Stromal cell of bone marrow (primary cell): Measurements from ENCODE around the gene XXYLT1.
"Not testable (repeated sequence)": the region's sequence is repeated elsewhere in the genome, so short reads cannot be mapped to it uniquely, and the experiment has no call there.

ENCODE experiments used
- DNase-seq: peaks from one replicate; pipeline ENCODE4 v3.0.0-alpha.2; 2012; ENCODE audit warnings: low read depth

Gene XXYLT1

DNA sequence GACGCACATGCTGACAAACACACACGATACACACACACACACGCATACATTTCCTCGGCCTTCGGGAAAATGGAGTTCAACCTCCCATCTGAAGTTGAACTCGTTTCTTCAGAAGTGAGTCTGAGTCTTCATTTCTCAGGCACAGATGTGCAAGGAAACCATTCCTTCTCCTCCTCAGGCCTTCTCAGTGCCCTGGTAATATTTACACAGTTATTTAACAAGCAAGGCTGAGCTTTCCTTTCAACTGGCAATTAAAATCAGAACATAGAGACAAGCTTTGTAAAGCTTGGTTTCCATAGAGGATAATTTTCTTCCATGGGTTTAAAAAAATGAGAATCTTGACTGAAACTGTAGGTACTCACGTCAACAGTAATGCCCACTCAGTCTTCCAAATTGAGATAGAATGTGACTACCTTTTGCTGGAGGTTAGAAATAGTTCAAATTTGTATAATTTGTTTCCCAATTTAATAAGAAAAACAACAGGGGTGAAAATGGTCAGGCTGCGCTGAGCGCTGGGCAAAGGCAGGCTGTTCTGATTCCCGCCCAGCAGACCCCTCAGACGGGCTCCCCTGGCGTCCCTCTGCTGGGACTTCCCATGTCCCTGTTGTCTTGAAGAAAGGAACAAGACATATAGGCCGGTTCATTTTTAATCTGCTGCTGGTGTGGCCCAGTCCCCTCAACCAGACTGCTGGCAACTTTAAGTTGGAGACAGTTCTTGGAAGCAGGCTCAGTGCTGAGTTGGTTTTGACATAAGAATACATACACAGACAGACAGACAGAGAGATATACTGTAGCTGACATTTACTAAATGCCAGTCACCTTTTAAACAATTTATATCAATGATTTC, 174.3 kb downstream of the XXYLT1 start:
- no peak for DNase-seq

DNA sequence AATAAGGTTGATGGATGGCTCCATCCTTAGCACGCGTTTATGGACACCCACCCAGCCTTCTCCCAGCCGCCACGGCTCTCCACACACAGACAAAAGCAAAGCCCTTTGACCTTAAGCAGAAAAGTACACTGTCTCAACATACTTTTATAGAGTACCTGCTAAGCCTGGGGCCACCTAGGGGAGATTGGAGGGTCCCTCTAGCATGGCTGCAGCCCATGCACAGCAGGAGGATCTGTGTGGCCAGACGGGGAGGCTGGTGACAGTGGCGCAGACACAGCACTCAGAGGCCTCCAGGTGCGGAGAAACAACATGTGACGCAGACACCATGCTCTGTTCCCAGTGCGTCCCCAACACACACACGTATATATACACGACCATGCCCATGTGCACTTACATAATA, 174.9 kb downstream of the XXYLT1 start:
- no peak for DNase-seq

DNA sequence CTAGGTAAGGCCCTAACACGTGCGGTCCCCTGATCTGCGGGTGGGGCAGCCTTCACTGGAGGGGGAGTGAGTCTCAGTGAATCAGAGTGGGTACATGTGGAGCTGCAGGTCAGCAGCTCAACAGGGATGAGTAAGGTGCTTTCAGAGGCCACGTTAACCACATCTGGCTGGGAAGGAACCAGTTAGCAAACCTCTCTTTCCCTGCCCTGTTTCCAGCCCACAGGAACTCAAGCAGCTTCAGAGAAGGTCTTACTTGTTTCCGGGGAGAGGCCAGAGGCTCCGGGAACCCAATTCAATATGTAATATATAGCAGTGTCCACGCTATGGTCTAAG, 175.3 kb downstream of the XXYLT1 start:
- no peak for DNase-seq

DNA sequence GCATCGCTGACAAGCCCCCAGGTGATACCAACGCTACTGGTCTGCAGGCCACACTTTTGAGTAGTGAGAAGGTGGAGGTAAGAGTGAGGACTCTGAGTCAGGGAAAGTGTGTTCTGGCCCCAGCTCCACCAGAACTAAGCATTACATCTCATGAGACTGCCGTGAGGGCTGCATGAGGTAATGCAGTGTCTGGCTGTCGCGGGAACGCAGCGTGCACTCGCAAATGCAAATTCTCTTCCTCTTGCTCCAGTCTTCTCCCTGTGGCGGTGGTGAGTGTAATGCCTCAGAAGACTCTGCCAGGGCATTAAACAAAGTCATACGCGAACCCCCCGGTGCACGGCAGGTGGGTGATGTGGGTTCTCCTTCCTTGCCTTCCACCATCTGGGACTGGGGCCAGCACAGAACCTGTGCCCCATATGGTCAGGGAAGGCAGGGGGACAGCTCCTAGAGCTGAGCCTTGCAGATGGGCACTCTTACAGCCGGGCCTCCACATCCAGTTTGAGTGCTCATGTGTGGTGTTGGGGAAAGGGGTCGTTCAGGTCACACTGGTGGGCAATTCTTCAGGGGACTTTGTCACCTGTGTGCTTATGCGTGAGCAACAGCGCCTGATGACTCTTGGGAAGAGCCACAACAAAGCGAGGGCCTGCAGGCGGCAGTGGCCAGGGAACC, 175.8 kb downstream of the XXYLT1 start:
- DNase-seq = no peak

DNA sequence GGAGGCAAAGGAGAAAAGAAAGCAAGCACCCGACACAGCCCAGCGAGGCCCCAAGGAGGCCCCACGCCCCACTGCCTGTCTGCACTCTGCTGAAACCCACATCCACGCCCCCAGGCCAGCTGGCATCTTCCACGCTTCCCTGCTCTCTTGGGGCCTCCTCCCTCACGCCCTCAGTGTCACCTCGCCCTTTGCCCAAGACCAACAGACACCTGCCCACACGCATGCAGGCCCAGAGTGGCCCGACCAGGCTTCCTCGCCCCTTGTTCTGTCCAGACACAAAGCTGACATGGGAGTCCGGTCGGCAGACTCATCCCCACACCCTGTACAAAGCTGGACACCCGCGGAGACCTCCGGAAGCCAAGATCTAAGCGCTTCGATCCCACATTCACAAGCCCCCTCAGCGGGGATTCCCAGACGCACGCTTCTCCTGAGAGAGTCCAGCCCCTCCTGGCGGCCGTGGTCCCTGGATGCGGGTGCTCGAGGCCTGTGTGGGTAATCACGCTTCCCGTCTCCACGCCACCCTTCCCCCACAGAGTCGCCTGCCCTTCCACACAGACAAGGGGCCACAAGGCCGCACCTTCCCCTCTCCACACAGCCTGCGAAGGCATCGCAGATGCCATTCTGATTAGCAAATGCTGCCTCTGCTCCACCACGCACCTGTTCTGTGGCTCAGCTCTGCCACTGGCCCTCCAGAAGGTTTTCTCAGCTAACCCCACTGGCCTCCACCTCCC, 176.6 kb downstream of the XXYLT1 start:
- DNase-seq = no peak

DNA sequence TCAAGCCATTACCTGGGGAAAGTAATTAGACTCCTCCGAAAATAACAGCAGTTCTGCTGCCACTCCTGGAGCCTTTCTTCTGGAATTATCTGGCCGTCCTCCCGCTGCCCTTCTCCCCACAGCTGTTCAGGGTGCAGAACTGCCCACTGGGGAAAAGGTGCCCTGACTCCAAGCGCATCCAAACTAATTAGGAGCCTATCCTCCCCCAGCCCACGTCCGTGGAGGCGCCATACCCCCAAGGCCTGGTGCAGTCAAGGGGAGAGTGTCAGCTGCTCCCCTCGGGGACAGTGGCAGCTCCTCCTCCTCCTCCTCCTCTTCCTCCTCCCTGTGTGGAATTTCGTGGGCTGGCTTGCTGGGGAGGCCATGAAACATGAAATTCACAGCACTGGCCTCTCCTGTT, 177.2 kb downstream of the XXYLT1 start:
- no peak for DNase-seq

DNA sequence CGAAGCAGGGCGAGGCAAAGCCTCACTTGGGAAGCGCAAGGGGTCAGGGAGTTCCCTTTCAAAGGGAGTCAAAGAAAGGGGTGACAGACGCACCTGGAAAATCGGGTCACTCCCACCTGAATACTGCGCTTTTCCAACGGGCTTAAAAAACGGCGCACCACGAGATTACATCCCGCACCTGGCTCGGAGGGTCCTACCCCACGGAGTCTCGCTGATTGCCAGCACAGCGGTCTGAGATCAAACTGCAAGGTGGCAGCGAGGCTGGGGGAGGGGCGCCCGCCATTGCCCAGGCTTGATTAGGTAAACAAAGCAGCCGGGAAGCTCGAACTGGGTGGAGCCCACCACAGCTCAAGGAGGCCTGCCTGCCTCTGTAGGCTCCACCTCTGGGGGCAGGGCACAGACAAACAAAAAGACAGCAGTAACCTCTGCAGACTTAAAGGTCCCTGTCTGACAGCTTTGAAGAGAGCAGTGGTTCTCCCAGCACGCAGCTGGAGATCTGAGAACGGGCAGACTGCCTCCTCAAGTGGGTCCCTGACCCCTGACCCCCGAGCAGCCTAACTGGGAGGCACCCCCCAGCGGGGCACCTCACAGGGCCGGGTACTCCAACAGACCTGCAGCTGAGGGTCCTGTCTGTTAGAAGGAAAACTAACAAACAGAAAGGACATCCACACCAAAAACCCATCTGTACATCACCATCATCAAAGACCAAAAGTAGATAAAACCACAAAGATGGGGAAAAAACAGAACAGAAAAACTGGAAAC, 182.9 kb downstream of the XXYLT1 start:
- not testable (repeated sequence) for DNase-seq

DNA sequence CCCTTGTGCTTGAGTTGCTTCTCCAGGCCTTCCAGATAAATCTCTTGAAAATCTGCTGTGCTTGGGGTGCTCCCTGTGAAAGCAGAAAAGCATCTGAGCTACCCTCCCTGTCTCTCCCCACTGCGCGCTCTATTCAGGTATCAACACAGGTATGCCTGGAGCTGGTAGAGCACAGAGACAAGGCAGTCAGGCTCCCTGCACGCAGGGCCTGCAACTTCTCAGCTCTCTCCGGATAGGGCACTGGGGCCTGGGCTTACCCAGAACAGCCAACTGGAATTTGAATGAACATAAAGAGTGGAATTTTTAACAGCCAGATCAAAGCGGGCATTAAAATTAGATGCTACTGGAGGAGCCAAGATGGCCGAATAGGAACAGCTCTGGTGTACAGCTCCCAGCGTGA, 183.6 kb downstream of the XXYLT1 start:
- DNase-seq = no peak

DNA sequence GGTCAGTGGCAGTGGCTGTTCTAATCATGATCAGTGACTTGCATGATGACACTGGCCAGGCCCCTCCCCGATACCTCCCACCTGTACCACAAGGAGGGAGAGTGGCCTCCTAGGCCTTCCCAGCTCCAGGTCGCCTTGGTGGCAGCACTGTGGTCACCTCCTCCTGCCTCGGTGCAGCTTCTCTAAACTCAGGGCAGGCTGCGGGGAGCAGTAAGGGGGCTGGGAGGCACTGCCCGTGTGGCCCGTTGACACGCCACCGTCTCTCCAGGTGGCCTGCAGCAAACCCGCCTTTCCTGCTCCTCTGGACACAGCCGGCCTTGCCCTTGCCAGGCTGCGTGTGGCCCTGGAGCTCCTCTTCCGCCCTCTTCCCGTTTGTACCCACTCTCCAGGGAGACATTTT, 184.1 kb downstream of the XXYLT1 start:
- no peak for DNase-seq

DNA sequence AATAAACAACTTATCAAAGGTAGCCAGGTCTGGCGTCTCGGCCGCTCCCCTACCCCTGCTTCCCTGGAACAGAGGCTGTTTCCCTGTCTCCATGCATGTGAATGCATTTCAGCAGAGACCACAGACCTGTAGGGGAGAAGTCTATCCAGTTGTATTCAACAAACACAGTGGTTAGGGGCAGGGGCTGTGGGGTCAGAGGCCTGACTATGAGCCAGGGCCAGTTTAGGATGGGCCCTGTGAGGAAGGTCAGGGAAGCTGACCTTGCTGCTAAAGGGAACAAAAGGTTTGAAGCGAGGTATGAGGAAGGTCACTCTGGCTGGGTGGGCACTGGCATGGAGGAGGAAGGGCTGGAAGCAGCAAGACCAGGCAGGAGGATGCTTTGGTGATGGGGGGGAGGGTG, 184.6 kb downstream of the XXYLT1 start:
- no peak for DNase-seq

DNA sequence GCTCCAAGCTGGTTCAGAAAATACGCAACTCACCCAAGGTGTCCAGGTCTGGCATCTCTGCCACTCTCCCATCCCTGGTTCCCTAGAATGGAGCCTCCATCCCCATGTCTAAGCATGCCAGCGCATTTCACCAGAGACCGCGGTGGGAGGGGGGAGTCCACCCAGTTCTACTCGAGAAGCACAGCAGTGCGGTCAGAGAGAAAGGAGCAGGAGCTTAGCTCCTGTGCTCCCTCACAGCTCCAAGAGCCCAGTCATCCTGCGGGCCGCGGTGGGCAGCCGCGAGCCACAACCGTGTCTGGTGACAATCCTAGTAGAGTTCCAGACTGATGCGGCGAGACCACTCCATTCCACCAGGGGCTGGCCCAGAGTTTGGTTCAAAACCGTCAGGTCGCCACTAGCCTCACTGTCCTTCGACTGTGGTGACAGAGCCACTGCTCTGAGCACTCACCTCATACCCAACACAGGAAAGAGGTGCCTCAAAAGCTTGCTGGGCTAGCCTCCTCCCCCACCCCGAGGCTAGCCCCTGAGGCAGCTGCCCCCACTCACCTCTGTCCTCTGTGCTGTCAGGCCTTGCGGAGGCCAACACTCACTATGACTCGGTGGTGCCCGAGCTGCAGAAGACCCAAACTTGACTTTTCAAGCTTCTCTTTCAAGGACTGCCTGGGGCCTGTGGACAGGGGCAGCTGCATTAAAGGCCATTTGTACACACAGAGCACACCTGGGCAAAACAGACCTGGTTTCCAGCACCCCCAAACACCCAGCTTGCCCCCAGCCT, 185.4 kb downstream of the XXYLT1 start:
- no peak for DNase-seq

DNA sequence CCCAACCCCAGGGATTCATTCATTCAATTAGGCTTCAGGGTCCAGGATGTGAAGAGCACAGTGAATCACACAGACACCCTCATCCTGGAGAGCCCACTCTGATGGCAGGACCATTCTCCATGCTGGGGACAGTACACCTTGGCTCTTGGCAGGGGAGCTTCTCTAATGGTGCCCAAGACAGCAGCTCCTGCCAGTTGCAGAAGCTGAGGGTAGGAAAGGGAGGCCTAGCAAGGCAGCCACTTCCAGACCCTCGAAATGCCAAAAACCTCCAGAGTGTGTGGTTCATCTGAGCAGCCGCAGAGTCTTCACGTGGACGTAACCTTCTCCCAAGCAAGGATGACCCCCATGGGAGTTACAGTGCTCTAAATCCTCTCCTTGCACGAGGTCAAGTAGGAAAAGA, 186.2 kb downstream of the XXYLT1 start:
- DNase-seq = no peak

DNA sequence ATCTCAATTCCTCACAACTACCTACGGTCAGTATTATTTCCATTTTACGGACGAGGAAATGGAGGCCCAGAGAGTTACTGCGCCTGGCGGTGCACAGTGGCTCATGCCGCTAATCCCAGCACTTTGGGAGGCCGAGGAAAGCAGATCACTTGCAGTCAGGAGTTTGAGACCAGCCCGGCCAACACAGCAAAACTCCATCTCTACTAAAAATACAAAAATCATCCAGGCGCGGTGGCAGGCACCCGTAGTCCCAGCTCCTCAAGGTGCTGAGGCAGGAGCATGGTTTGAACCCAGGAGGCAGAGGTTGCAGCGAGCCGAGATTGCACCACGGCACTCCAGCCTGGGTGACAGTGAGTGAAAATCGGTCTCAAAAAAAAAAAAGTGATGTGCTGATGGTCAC, 187.3 kb downstream of the XXYLT1 start:
- no peak for DNase-seq

DNA sequence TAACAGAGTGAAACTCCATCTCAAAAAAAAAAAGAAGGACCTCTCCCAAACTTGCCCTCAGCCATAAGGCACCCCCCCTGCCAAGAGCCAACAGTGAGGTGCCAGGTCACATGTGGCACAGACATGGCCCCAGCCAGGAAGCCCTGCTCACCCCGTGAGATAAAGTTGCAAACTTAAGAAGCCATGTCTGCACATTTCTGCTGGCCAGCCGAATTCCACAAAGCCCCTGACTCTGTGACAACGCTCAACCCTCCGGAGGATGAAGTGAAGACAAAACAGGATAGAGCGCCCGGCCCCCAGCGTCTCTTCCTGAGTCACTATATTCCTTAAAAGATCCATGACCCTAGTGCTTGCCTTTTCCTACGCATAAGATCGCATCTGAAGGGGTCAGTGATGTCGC, 188.1 kb downstream of the XXYLT1 start:
- DNase-seq = no peak

DNA sequence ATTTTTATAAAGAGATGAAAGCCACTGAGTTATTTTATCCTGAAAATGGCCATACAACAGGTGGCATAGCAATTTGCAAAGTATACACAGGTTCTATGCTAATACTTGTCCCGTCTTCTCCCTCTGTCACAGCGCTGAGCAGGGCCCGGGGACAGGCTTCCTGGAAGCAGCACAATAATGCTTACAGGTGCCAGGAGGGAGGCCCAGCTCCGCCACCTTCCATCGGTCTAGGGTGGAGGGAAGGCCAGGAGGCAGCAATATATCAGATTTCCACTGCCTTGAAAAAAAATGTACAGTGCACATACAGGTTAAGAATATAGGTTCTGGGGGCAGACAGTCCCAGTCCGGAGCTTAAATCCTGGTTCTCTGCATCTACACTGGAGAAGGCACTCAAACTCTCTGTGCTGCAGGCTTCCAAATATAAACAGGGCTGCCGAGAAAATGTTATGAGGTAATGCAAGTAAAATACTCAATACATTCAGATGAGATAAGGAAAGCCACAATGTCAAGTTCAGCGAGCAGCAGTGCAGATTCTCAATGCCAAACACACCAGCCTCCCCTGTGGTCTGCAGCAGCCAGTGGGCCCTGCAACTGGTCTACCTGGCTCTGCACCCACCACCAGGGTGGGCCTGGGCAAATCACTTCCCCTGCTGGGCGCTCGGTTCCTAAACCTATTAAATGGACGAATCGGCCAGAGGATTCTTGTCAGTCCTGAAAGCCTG, 189.6 kb downstream of the XXYLT1 start:
- DNase-seq = no peak

DNA sequence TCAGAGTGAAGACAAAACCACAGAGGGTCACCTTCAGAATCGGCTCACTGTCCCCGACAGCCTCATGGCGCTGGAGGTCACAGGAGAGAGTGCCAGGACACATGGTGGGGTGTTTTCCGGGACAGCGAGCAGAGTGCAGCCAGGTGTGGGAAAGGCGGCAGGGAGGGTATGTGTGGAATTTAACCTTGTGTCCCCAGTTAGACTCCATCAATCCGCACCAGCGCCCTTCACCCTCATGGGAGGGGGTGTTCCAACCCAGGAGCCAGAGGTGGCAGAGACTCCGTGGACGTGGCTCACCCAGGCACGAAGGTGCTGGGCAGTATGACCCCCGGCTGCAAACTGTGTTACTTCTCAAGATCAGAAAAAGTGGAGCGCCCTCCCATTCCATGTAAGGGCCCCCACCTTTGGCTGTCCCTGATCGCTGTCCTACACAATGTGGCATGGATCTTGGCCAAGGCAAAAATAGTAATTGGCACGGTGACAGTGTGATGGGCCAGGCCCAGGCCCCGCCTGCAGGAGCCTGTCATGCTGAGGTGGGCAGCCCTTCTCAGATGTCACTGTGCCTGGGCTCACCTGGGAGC, 190.3 kb downstream of the XXYLT1 start:
- DNase-seq = no peak

DNA sequence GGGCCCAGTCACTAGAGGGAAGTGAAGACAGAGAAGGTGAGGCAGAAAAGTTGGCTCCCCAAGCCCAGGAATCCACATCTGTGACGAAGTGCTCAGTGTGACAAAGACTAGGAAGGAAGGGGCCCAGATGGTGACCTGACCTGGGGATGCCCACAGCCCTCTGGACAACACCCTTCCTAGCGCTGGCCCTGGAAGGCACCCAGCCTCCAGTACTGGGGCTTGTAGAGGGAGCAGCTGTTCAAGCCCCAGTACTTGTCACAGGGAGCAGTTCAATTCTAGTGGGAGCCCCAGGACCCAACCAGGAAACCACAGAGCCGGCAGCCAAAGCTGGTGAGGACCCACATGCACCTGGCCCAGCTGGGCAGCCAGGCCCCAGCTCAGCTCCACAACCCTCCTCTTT, 190.8 kb downstream of the XXYLT1 start:
- no peak for DNase-seq

DNA sequence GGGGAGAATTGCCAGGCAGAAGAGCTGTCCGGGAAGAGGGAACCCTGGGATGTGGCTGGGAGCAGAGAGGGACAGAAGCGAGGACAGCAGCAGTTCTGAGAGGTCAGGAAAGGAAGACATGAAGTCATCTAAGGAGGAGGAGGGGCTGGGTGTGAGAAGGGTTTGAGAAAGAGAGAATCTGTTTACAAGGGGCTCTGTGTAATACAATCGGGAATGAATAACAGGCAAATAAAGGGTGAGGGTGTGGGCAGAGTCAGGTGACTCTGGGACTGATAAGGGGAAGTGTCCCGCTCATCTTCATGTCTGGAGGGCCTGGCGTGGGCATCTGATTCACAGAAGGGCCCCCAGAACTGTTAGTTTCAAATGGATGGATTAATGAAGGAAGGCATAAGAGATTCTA, 191.3 kb downstream of the XXYLT1 start:
- DNase-seq = no peak

DNA sequence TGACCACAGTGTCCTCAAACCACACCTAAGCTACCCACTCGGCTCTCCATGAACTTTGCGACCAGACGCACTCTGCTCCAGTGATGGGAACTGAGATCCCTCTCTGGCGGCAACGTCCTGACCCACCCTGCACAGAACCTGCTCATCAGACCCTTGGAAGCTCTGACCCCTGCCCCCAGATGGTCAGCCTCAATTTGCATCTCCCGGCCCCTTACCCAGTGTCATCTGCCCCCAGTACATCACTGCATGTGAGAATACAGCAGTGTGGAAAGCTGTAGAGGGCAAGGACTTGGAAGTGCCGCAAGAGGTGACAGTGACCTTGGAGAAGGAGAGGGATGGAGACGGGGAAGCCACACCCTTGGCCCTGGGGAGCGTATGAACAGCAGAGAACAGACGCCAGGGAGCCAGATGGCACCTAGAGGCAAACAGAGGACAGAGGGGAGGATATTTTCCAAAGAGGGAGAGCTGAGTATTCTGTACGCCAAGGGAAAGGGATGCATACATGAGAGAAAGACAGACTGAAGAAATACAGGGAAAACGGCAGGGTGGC, 192.0 kb downstream of the XXYLT1 start:
- DNase-seq = no peak
